Activated T-helper 1 cell treated with Interleukin-2 at 50 U/mL for 16 hours (primary cell): ENCODE measurements around the gene DTX1.
A peak's percentile ranks its signal among the peaks of the same experiment; 100 is the strongest.
"Not testable (repeated sequence)": the region's sequence is repeated elsewhere in the genome, so short reads cannot be mapped to it uniquely, and the experiment has no call there.

Experiments used
- DNase-seq: peaks from one replicate; pipeline ENCODE4 v3.0.0-alpha.2; 2020; ENCODE audit warnings: low read depth

The DTX1 gene

GRCh38 chr12:113114447-113115178 lies 58.1 kb downstream of the DTX1 start:
- DNase-seq, result no peak

GRCh38 chr12:113115455-113116126 lies 59.1 kb downstream of the DTX1 start:
- no peak for DNase-seq

- DNase-seq, result no peak
Observed at GRCh38 chr12:113116875-113117274, 60.3 kb downstream of the DTX1 start.

GRCh38 chr12:113117684-113118083 lies 61.2 kb downstream of the DTX1 start:
- not testable (repeated sequence) for DNase-seq

GRCh38 chr12:113118142-113118541 lies 61.6 kb downstream of the DTX1 start:
- DNase-seq, result no peak

GRCh38 chr12:113119980-113120669 lies 63.6 kb downstream of the DTX1 start:
- no peak for DNase-seq

GRCh38 chr12:113120670-113121370 lies 64.3 kb downstream of the DTX1 start:
- DNase-seq, result no peak

GRCh38 chr12:113127791-113128199 lies 71.3 kb downstream of the DTX1 start:
- DNase-seq, result no peak

GRCh38 chr12:113128802-113129663 lies 72.5 kb downstream of the DTX1 start:
- DNase-seq, result no peak

GRCh38 chr12:113129664-113130456 lies 73.3 kb downstream of the DTX1 start:
- no peak for DNase-seq

- DNase-seq, result no peak
Observed at GRCh38 chr12:113130457-113131135, 74.1 kb downstream of the DTX1 start.

GRCh38 chr12:113131556-113131955 lies 75.0 kb downstream of the DTX1 start:
- no peak for DNase-seq

- DNase-seq, result no peak
Observed at GRCh38 chr12:113133036-113133435, 76.5 kb downstream of the DTX1 start.

GRCh38 chr12:113133666-113134065 lies 77.1 kb downstream of the DTX1 start:
- DNase-seq, result no peak

- no peak for DNase-seq
Observed at GRCh38 chr12:113134071-113134470, 77.5 kb downstream of the DTX1 start.

- DNase-seq, result no peak
Observed at GRCh38 chr12:113134521-113134951, 78.0 kb downstream of the DTX1 start.

GRCh38 chr12:113135178-113136127 lies 78.9 kb downstream of the DTX1 start, which contains the start of gene RASAL1:
Gene RASAL1 (minus strand): TSS chr12:113135761. CDS start chr12:113135462, 299 bp downstream.
- peak; percentile 47 for DNase-seq

- no peak for DNase-seq
Observed at GRCh38 chr12:113136128-113136989, 79.8 kb downstream of the DTX1 start.
